HG02885 (cell line): Measurements from ENCODE around the gene TRANK1.
"Not testable (repeated sequence)": the region's sequence is repeated elsewhere in the genome, so short reads cannot be mapped to it uniquely, and the experiment has no call there.

Experiments
- ATAC-seq: cut with Tn5 transposase; IDR thresholded peaks from one replicate; pipeline ENCODE4 v1.9.1; 2021; ENCODE audit warnings: mild to moderate bottlenecking; ENCODE audit not compliant: unreplicated experiment, poor library complexity

Gene TRANK1

GRCh38 chr3:36894914-36895313 lies 49.9 kb downstream of the TRANK1 start:
- no peak for ATAC-seq

- ATAC-seq, result no peak
Measured at GRCh38 chr3:36893826-36894225, 51.0 kb downstream of the TRANK1 start.

- peak; percentile 49 for ATAC-seq
Measured at GRCh38 chr3:36893137-36893557, 51.7 kb downstream of the TRANK1 start.

DNA sequence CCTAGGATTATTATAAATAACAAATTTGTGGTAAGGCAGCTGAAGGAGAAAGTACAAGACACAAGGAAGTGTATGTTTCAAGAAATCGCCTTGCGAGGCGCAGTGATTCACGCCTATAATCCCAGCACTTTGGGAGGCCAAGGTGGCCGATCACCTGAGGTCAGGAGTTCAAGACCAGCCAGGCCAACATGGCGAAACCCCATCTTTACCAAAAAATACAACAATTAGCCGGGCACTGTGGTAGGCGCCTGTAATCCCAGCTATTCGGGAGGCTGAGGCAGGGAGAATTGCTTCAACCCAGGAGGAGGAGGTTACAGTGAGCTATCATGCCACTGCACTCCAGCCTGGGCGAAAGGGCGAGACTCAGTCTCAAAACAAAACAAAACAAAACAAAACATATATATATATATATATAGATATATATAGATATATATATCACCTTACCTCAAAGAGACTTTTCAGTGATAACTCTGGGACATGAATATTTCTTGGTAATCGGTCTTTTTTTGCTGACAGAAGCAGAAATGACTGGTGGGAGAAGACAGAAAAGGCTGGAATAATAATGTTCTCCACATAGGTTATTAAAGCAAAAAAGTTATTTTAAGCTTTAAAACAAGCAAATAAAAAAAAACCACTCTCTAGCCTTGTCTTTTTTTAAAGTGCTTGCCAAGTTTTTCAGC lies 52.3 kb downstream of the TRANK1 start:
- no peak for ATAC-seq

GRCh38 chr3:36891701-36892160 lies 53.1 kb downstream of the TRANK1 start:
- ATAC-seq, result peak; percentile 79

- ATAC-seq, result not testable (repeated sequence)
Measured at GRCh38 chr3:36891097-36891496, 53.8 kb downstream of the TRANK1 start.

GRCh38 chr3:36890261-36890660 lies 54.6 kb downstream of the TRANK1 start:
- no peak for ATAC-seq

DNA sequence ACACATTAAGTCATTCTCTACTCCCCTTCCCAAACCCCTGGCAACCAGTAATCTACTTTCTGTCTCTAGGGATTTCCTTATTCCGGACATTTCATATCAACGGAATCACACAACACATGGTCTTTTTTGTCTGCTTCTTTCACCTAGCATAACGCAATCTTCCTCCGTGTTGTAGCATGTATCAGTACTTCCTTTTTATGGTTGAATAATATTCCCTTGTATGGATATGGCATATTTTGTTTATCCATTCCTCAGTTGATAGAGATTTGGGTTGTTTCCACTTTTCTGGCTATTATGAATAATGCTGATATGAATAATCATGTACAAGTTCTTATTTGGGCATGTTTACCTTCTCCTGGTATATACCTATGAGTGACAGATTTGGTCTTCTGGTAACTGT lies 63.1 kb downstream of the TRANK1 start:
- no peak for ATAC-seq

DNA sequence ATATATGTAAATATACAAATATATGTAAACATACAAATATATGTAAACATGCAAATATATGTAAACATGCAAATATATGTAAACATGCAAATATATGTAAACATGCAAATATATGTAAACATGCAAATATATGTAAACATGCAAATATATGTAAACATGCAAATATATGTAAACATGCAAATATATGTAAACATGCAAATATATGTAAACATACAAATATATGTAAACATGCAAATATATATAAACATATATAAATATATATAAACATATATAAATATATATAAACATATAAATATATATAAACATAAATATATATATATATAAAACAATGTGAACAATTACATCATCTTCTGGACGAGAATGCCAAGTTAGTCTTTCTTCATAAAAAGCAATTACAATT lies 65.0 kb downstream of the TRANK1 start:
- ATAC-seq, result not testable (repeated sequence)

GRCh38 chr3:36877930-36878685 lies 66.7 kb downstream of the TRANK1 start:
- no peak for ATAC-seq

GRCh38 chr3:36876181-36876936 lies 68.5 kb downstream of the TRANK1 start:
- peak; percentile 98 for ATAC-seq

GRCh38 chr3:36875397-36875796 lies 69.5 kb downstream of the TRANK1 start:
- no peak for ATAC-seq

DNA sequence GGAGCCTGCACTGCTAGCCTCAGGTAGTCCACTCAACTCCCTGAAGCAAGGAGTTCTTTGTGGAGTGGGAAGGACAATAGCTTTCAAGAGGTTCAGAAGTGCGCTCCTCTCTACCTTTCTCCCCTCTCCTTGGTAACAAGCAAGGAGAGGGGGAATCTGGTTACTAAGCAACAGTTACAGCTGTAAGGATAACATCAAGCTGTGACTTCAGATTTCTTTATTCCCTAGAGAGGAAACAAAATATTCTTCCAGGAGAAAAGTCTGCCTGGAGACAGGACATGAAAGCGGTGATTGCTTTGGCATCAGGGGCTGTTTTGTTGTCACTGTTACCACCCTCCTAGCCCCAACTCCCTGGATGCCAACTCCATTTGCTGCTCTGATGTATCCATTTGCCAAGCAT lies 70.4 kb downstream of the TRANK1 start:
- ATAC-seq, result no peak

- ATAC-seq, result no peak
Measured at GRCh38 chr3:36871379-36872126, 73.3 kb downstream of the TRANK1 start.

- ATAC-seq, result peak; percentile 95
Measured at GRCh38 chr3:36868614-36869436, 76.0 kb downstream of the TRANK1 start.

GRCh38 chr3:36867810-36868209 lies 77.0 kb downstream of the TRANK1 start:
- no peak for ATAC-seq

DNA sequence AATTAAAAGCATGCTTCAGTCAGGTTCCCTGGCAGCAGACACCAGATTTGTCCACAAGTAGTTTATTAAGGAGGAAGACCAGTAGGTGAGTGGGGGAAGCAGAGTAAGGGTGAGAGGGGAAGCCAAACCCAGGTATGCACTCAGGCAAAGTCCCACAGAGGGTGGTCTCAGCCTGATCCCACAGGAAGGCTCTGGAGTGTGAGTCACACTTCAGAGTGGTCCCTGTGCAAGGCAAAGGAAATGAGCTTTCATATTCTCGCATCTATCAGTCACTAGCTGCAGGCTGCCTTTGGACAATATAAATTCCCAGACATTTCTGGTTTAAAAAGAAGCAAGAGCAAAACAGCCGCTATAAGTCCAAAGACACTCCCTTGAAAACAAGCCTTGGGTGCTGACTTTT lies 78.5 kb downstream of the TRANK1 start:
- no peak for ATAC-seq

DNA sequence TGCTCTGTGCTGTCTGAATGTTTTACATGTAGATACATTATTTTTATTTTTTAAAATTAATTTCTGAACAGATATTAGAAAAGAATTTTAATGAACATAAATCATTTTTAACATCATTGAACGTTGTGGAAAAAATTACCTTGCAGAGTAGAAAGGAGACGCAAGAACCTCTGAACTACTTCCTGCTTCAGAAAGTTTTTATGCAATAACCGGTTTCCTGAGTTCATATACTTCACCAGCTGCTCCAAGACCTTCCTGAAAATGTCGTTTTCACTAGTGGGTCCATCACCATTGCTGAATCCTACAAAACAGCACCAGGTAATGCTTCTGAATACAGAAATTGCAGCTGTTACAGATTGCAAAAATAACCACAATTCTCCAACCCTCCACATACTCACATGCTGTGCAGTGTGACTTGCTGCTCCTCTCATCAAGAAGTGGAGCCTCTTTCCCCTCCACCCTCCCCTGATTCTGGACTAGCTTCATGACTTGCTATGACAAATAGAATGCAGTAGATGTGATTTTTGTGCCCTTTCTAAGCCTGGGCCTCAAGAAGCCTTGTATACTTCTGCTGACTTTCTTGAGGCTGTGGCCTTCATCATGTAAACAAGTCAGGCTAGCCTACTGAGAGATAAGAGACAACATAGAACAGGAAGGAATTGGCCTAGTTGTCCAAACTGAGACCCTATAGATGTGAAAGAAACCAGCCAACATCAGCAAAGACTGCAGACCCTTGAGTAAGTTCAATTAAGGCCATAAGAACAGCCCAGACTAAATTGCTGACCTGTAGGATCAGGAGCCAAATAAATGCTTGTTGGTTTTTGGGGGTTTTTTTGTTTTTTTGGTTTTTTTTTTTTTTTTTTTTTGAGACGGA lies 80.4 kb downstream of the TRANK1 start:
- ATAC-seq, result no peak
